Measurements from ENCODE around the gene ZCWPW2. TPM values are rescaled to one million over a fixed set of nuclear protein-coding genes. Genes with fewer than 3 reads are reported as not detected.

Gene ZCWPW2
- total and polyA plus RNA-seq, 9 of the 15 experiments (the other 6 are each of a cell fraction or from before 2014, with no cell fraction given): 0.10 to 0.77 (median 0.44) TPM

GRCh38 chr3:28575100-28575745, 226.7 kb downstream of the ZCWPW2 start:
- Histone ChIP-seq H3K36me3 (ENCODE audit: control insufficient read depth, insufficient read depth, low read length) (no peaks in the 10 kb centered on the region), H3K9me3 (replicated peaks; ENCODE audit: control insufficient read depth, insufficient read depth, low read depth, low read length) (no peaks in the 10 kb centered on the region), H3K4me2 (ENCODE audit: insufficient read depth, low read length) (no peak overlapping the region), H3K27ac (ENCODE audit: extremely low read depth, low read depth, low read length) (no peak overlapping the region), H3K9ac (ENCODE audit: insufficient read depth in 1 of 2, low read depth in 2 of 2, low read length in 2 of 2) (no peak overlapping the region), H3K9me1 (ENCODE audit: control insufficient read depth, insufficient read depth, low read length) (no peaks in the 10 kb centered on the region), H3K27me3 (ENCODE audit: control insufficient read depth in 2 of 2, insufficient read depth in 2 of 2, low read length in 2 of 2) (no peaks in the 10 kb centered on the region), H4K20me1 (replicated peaks; ENCODE audit: control insufficient read depth, insufficient read depth, low read length) (no peaks in the 10 kb centered on the region), H2AFZ (ENCODE audit: low read depth, low read length) (no peak overlapping the region), H3K79me2 (ENCODE audit: control insufficient read depth, insufficient read depth, low read length) (no peaks in the 10 kb centered on the region), H3K4me3 (no peak overlapping the region), H3K4me1 (replicated peaks in 1 of 2; ENCODE audit: control insufficient read depth in 2 of 2, insufficient read depth in 2 of 2, low read length in 2 of 2) (no peaks in the 10 kb centered on the region)
- TF ChIP-seq TAL1 (IDR thresholded peaks at IDR 0.05) (no peak), FOXK1 (CRISPR knock-in tag; IDR thresholded peaks at IDR 0.05; ENCODE audit: borderline replicate concordance) (no peak), NFIC (IDR thresholded peaks at IDR 0.05) (no peak), HDAC3 (IDR thresholded peaks at IDR 0.05; ENCODE audit: borderline replicate concordance, partially characterized antibody) (no peak), PPARD (CRISPR knock-in tag; IDR thresholded peaks at IDR 0.05) (no peak), ZNF384 (IDR thresholded peaks at IDR 0.05; ENCODE audit: low read depth, low read length) (no peak), SP2 (IDR thresholded peaks at IDR 0.05; ENCODE audit: extremely low read depth, low read depth, low read length, poor library complexity, severe bottlenecking) (no peak), NR2C2 (CRISPR knock-in tag; IDR thresholded peaks at IDR 0.05) (no peak), NR2C2 (tag; IDR thresholded peaks at IDR 0.05) (no peak), ZKSCAN1 (IDR thresholded peaks at IDR 0.05; ENCODE audit: low read depth, low read length) (no peak), BMI1 (IDR thresholded peaks at IDR 0.05; ENCODE audit: low read length) (no peak), MAFF (IDR thresholded peaks at IDR 0.05; ENCODE audit: low read length) (no peak), TBL1XR1 (IDR thresholded peaks at IDR 0.05; ENCODE audit: low read length in 2 of 2) (no peak), USF1 (CRISPR knock-in tag; IDR thresholded peaks at IDR 0.05) (no peak), ZBTB26 (CRISPR knock-in tag; IDR thresholded peaks at IDR 0.05) (no peak), DACH1 (IDR thresholded peaks at IDR 0.05; ENCODE audit: partially characterized antibody) (no peak), NCOA4 (IDR thresholded peaks at IDR 0.05; ENCODE audit: partially characterized antibody) (no peak), SAFB (IDR thresholded peaks at IDR 0.05; ENCODE audit: borderline replicate concordance, low read depth, low read length) (no peak), VEZF1 (CRISPR knock-in tag; IDR thresholded peaks at IDR 0.05) (no peak)
- TF ChIP-seq, protein P1, sequence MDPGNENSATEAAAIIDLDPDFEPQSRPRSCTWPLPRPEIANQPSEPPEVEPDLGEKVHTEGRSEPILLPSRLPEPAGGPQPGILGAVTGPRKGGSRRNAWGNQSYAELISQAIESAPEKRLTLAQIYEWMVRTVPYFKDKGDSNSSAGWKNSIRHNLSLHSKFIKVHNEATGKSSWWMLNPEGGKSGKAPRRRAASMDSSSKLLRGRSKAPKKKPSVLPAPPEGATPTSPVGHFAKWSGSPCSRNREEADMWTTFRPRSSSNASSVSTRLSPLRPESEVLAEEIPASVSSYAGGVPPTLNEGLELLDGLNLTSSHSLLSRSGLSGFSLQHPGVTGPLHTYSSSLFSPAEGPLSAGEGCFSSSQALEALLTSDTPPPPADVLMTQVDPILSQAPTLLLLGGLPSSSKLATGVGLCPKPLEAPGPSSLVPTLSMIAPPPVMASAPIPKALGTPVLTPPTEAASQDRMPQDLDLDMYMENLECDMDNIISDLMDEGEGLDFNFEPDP (CRISPR knock-in tag; IDR thresholded peaks at IDR 0.05): no peak
- POLR2A ChIA-PET: no interaction called here
- WGBS (ENCODE audit: insufficient coverage, low coverage, missing lambda C conversion rate): 3% methylated on average over 39 of the region's 55 CpGs
- CTCF ChIA-PET (ENCODE audit: low intra/inter-chr PET ratio): no interaction called here
- no TSS peak for BruUV-seq (replicated peaks)
- DNase-seq (ENCODE audit: extremely low read depth in 1 of 4, low spot score in 3 of 4): no peak
- no peak for FAIRE-seq
- in situ Hi-C loops (cut with MboI) (no loop called here), intact Hi-C loops (cut with micrococcal nuclease) (no loop called here)
- no peak for ATAC-seq
